SK-N-SH (cell line): ENCODE data around the gene NBPF11. TPM values are rescaled to one million over a fixed set of nuclear protein-coding genes. Genes with fewer than 3 reads are reported as not detected.
"Not testable (repeated sequence)": the region's sequence is repeated elsewhere in the genome, so short reads cannot be mapped to it uniquely, and the experiment has no call there.

Source experiments
- CTCF ChIA-PET: fragments of 300-600, 350-600 bp; formaldehyde crosslinking; extraction: SDS; loops from one replicate; lab custom pipeline; 2021; lab: Yijun Ruan, JAX
- POLR2A ChIA-PET: fragments of 350-600 bp; sonication (Branson Sonifier 250); formaldehyde crosslinking; extraction: SDS; loops from one replicate; lab custom pipeline; 2020; ENCODE audit warnings: antibody characterized with exemption, inconsistent platforms; lab: Yijun Ruan, JAX
- DNase-seq: peaks from one replicate; pipeline ENCODE4 v3.0.0; 2012
- H2AFZ ChIP-seq: fragments of 200-600 bp; sonication (generic); 2 replicates; pipeline ENCODE4 v1.8.1; 2016; ENCODE audit warnings: antibody characterized with exemption, mild to moderate bottlenecking, low read depth
- H3F3A ChIP-seq: fragments of 200-600 bp; sonication (generic); replicated peaks from 2 replicates; pipeline ENCODE3; 2016; ENCODE audit warnings: antibody characterized with exemption, mild to moderate bottlenecking; ENCODE audit not compliant: insufficient read depth
- H3K27ac ChIP-seq, 2 experiments: fragments of 200-500 bp in 1 of 2; fragments of 200-600 bp in 1 of 2; sonication (Bioruptor generic) in 1 of 2; sonication (generic), shearing (Covaris generic) in 1 of 2; 2 replicates each; pipeline versions ENCODE4 v1.5.1 to v1.6.1; 2014 to 2016; ENCODE audit warnings: low read depth in 2 of 2, inconsistent platforms in 1 of 2, low read length in 1 of 2, mild to moderate bottlenecking in 1 of 2, mixed read lengths in 1 of 2
- H3K27me3 ChIP-seq: fragments of 200-600 bp; sonication (generic), shearing (Covaris generic); 2 replicates; pipeline ENCODE4 v1.6.1; 2016; ENCODE audit warnings: mixed run types; ENCODE audit not compliant: insufficient read depth
- H3K36me3 ChIP-seq, 2 experiments: fragments of 200-500 bp in 1 of 2; fragments of 200-600 bp in 1 of 2; sonication (Bioruptor generic) in 1 of 2; sonication (generic) in 1 of 2; replicated peaks in 1 of 2; 2 replicates each; pipeline versions ENCODE3 to v1.5.1; 2014 to 2016; ENCODE audit warnings: low read length in 1 of 2, mild to moderate bottlenecking in 1 of 2; ENCODE audit not compliant: insufficient read depth in 2 of 2, control insufficient read depth in 1 of 2
- H3K4me1 ChIP-seq, 2 experiments: fragments of 200-500 bp in 1 of 2; fragments of 200-600 bp in 1 of 2; sonication (Bioruptor generic) in 1 of 2; sonication (generic), shearing (Covaris generic) in 1 of 2; 2 replicates each; pipeline versions ENCODE4 v1.5.1 to v1.6.1; 2014 to 2016; ENCODE audit warnings: low read depth in 1 of 2, low read length in 1 of 2, mixed run types in 1 of 2; ENCODE audit not compliant: insufficient read depth in 2 of 2, control insufficient read depth in 1 of 2
- H3K4me2 ChIP-seq: fragments of 200-600 bp; sonication (generic), shearing (Covaris generic); 2 replicates; pipeline ENCODE4 v1.6.1; 2017; ENCODE audit warnings: mixed run types
- H3K4me3 ChIP-seq, 2 experiments: fragments of 200-500 bp in 1 of 2; fragments of 200-600 bp in 1 of 2; sonication (Bioruptor generic) in 1 of 2; sonication (generic), shearing (Covaris generic) in 1 of 2; 2 replicates each; pipeline versions ENCODE4 v1.5.1 to v1.8.1; 2014 to 2016; ENCODE audit warnings: low read depth in 2 of 2, inconsistent platforms in 1 of 2, low read length in 1 of 2, mild to moderate bottlenecking in 1 of 2, mixed read lengths in 1 of 2, moderate library complexity in 1 of 2
- H3K79me2 ChIP-seq: fragments of 200-600 bp; sonication (generic); 2 replicates; pipeline ENCODE4 v1.8.1; 2017; ENCODE audit warnings: mild to moderate bottlenecking; ENCODE audit not compliant: insufficient read depth
- H3K9ac ChIP-seq: fragments of 200-600 bp; sonication (generic); 2 replicates; pipeline ENCODE4 v1.6.1; 2017; ENCODE audit warnings: mixed run types
- H3K9me2 ChIP-seq: fragments of 200-600 bp; sonication (generic); 2 replicates; pipeline ENCODE4 v1.6.1; 2017; ENCODE audit warnings: mixed run types
- H3K9me3 ChIP-seq: fragments of 200-600 bp; sonication (generic); 2 replicates; pipeline ENCODE4 v1.6.1; 2017; ENCODE audit warnings: mixed run types, mild to moderate bottlenecking, moderate library complexity
- H4K20me1 ChIP-seq: fragments of 200-600 bp; sonication (generic); 2 replicates; pipeline ENCODE4 v1.6.1; 2017; ENCODE audit warnings: mild to moderate bottlenecking, mixed run types; ENCODE audit not compliant: insufficient read depth
- WGBS: methylation state at CpG from one replicate; pipeline ENCODE4 v1.1.6; 2017; ENCODE audit warnings: low lambda C conversion rate; 5-methylcytosine and 5-hydroxymethylcytosine counted together
- polyA plus RNA-seq, 3 experiments: library from polyadenylated mRNA; depleted of rRNA; stranded (reverse); fragments of >200 nt; gene quantifications; 2 replicates each; pipeline ENCODE4 v1.2.3, GENCODE V29; 2012

NBPF11 gene
- polyA plus RNA-seq, 1 of the 3 experiments (the other 2 are of a cell fraction), result 7.3 TPM

DNA sequence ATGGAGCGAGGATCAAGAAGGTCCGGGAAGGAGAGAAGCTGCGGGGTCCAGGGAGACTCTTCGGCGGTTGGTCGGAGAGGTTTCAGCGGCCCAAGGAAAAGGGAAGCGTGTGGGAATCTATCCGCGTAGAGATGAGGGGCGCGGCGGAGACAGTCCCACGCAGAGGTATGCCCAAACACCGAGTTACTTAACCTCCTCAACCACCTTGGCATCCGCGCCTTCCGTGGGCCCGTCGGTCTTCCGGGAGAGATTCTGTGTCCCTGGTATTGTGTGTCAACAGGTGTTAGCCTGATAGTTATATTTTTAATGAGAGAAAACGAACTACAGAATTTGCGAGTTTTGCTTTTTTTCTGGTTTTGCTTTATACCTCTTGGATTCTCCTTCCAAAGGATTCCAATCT, 5.7 kb upstream of the NBPF11 start:
- WGBS, result 23% methylated on average over 9 of the region's 23 CpGs
- CTCF ChIA-PET, H3K27me3 ChIP-seq: not testable (repeated sequence)

DNA sequence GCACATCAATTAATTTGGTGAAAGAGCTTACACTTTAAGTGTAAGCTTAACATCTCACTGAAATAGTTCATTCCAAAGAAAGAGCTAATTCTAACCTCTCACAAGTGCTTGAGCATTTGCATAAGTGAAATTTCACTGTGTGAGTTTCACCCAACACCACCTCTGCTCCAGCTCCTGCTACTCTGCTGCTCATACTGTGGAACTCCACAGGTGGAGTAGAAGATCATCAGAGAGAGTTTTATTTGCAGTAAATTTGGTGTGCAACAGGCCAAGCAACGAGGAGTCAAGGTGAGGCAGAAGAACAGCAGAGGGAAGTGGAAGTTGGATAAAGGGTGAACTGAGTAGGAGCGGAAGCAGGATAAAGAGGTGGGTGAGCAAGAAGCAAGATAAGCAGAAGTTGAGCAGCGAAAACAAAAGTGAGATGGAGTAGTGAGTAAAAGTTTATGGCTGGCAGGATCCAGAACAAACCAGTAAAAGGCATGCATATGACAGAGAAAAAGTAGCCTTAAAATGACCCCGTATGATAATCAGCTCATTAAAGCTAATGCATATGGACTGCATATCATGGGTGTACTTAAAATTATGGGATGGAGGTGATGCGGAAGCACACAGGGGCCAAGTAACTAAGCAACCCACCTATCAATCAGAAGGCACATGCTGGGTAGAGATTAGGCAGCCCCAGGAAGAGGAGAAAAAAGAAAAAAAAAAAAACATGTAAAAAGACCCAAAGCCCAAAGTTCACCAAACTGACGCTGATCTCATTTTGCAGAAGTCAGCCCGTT, 3.6 kb upstream of the NBPF11 start:
- H4K20me1 ChIP-seq, H3K9me3 ChIP-seq, H3K9ac ChIP-seq, H3F3A ChIP-seq, H3K4me1 ChIP-seq, H3K4me3 ChIP-seq, H2AFZ ChIP-seq, H3K9me2 ChIP-seq, DNase-seq, H3K27ac ChIP-seq, H3K79me2 ChIP-seq, H3K36me3 ChIP-seq, CTCF ChIA-PET, H3K4me2 ChIP-seq, POLR2A ChIA-PET, H3K27me3 ChIP-seq: not testable (repeated sequence)
- 20% methylated on average over 5 of the region's 7 CpGs for WGBS

More for the DNA sequence above, 5.7 kb upstream of the NBPF11 start:
- H3K79me2 ChIP-seq, H3K4me3 ChIP-seq, H3F3A ChIP-seq, H3K9me3 ChIP-seq, H3K27ac ChIP-seq, H3K36me3 ChIP-seq, H3K9ac ChIP-seq, H3K4me1 ChIP-seq, H3K9me2 ChIP-seq, H3K4me2 ChIP-seq, H2AFZ ChIP-seq, DNase-seq, POLR2A ChIA-PET, H4K20me1 ChIP-seq: not testable (repeated sequence)

DNA sequence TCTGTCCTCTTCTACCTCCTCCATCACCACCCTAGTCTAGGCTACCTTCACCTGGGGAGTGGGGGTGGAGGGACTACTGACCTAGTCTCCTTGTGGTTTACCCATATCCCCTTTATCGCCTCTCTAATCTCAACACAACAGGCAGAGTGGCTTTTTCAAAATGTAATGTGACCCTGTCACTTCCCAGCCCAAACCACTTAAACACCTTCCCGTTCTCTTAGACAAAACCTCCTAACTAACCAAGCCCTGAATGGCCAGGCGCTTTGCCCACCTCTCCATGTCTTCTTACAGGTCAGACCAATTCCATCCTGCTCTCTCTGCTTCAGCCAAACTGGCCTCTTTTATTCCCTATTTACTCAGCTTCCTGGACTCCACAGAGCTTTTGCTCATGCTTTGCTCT, 714 bp upstream of the NBPF11 start:
- H3F3A ChIP-seq, DNase-seq, POLR2A ChIA-PET, H3K4me2 ChIP-seq, H3K27ac ChIP-seq, H3K9me2 ChIP-seq, H3K9me3 ChIP-seq, H3K36me3 ChIP-seq, H3K9ac ChIP-seq, H3K4me3 ChIP-seq, H4K20me1 ChIP-seq, CTCF ChIA-PET, H3K27me3 ChIP-seq, H3K4me1 ChIP-seq: not testable (repeated sequence)
- Histone ChIP-seq H3K79me2 (peaks cover 11% of the 10 kb centered on the region; the same call in 1 of the 2 replicates), H2AFZ (peak overlapping the region; percentile 70)
- 93% methylated on average over 3 of the region's 3 CpGs for WGBS

DNA sequence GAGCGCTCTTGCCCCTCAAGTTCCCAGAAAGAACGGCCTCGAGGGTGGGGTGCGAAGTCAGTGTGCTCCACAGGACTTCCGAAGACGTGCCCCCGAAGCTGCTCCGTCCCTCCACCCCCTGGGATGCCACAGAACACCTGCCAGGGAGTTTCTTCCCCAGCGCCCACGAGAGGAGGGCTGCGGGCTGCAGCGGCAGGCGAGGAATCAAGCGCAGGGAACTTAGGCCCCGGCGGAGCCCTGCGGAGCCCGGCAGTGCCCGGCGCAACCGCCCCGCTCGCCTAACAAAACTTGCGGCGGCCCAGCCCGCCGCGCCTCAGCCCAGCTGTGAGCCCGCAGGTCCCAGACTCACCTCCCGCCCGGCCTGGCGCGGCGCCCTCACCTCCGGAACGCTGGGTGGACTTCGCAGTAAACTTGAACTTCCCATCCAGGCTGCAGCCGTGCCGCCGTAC, 686 bp downstream of the NBPF11 start:
- CTCF ChIA-PET, POLR2A ChIA-PET, H4K20me1 ChIP-seq, H3K36me3 ChIP-seq, H3K9me3 ChIP-seq, H3K27me3 ChIP-seq, H3K9me2 ChIP-seq, H3K4me1 ChIP-seq, H2AFZ ChIP-seq, H3K27ac ChIP-seq, H3F3A ChIP-seq: not testable (repeated sequence)
- Histone ChIP-seq H3K4me2 (peak overlapping the region; percentile 87), H3K4me3 (peak overlapping the region; percentile 60 to 66), H3K79me2 (peaks cover 12% of the 10 kb centered on the region; the same call in 1 of the 2 replicates), H3K9ac (peak overlapping the region; percentile 73)
- WGBS, result 11% methylated on average over 8 of the region's 40 CpGs
- DNase-seq, result peak; percentile 58

DNA sequence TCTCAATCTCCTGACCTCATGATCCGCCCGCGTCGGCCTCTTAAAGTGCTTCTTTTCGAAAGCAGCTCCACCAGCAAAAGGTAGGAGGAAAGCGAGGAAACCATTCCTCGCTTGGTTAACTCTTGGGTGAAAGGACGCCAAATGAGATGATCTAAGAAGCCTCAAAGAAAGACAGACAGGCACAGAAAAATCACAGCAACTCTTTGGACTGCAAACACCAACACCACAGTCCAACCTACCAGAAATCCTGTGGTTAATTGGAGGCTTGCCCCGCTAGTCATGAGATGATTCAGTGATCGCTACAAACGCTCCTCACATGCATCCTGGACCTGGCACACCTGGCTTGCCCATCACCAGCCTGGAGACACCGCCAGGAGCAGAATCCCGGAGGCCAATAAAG, 1.1 kb downstream of the NBPF11 start:
- WGBS, result 42% methylated on average over 11 of the region's 13 CpGs
- H3K4me3 ChIP-seq, result peak overlapping the region; percentile 60 to 66

DNA sequence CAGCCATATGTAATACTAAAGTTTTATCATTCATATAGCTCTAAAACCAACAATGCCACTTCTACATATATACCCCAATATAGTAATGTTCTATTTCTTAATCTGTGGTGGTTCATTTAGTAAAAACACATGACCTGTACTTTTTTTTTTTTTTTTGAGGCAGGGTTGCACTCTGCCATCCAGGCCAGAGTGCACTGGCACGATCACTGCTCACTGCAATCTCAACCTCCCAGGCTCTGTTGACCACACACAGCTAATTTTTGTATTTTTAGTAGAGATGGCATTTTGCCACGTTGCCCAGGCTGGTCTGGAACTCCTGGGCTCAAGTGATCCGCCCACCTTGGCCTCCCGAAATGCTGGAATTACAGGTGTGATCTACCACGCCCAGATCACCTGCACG, 2.1 kb downstream of the NBPF11 start:
- H2AFZ ChIP-seq, H3K27me3 ChIP-seq, H3K9me2 ChIP-seq, H3K9me3 ChIP-seq, H3K4me3 ChIP-seq, POLR2A ChIA-PET, H4K20me1 ChIP-seq, H3K4me2 ChIP-seq, H3K27ac ChIP-seq, H3K4me1 ChIP-seq, CTCF ChIA-PET, H3K36me3 ChIP-seq, H3K9ac ChIP-seq, DNase-seq, H3F3A ChIP-seq: not testable (repeated sequence)
- H3K79me2 ChIP-seq, result peaks cover 12% of the 10 kb centered on the region; the same call in 1 of the 2 replicates
- WGBS, result 100% methylated on average over 2 of the region's 6 CpGs

More for the DNA sequence above, 1.1 kb downstream of the NBPF11 start:
- H2AFZ ChIP-seq, H3K4me1 ChIP-seq, H3K9me3 ChIP-seq, H3K9me2 ChIP-seq, H3K27me3 ChIP-seq, DNase-seq, POLR2A ChIA-PET, H3F3A ChIP-seq, CTCF ChIA-PET, H3K36me3 ChIP-seq, H3K27ac ChIP-seq, H4K20me1 ChIP-seq: not testable (repeated sequence)
- Histone ChIP-seq H3K9ac (peak overlapping the region; percentile 73), H3K79me2 (peaks cover 12% of the 10 kb centered on the region; the same call in 1 of the 2 replicates), H3K4me2 (peak overlapping the region; percentile 87)
